ENCODE data around the gene RDH13.
"Not testable (repeated sequence)": the region's sequence is repeated elsewhere in the genome, so short reads cannot be mapped to it uniquely, and the experiment has no call there.

The RDH13 gene

GRCh38 chr19:55044286-55044685, 18.7 kb downstream of the RDH13 start:
- DNase-seq, result no peak

GRCh38 chr19:55042688-55043087, 20.3 kb downstream of the RDH13 start:
- DNase-seq, result no peak

GRCh38 chr19:55042344-55042678, 20.6 kb downstream of the RDH13 start:
- DNase-seq, result no peak

- DNase-seq, result no peak
Observed at GRCh38 chr19:55041627-55042343, 21.2 kb downstream of the RDH13 start.

- DNase-seq, result no peak
Observed at GRCh38 chr19:55041244-55041626, 21.7 kb downstream of the RDH13 start.

- DNase-seq, result not testable (repeated sequence)
Observed at GRCh38 chr19:55040654-55041053, 22.3 kb downstream of the RDH13 start.

- not testable (repeated sequence) for DNase-seq
Observed at GRCh38 chr19:55037603-55038002, 25.3 kb downstream of the RDH13 start.

GRCh38 chr19:55036058-55036457, 26.9 kb downstream of the RDH13 start:
- no peak for DNase-seq

- no peak for DNase-seq
Observed at GRCh38 chr19:55034751-55035150, 28.2 kb downstream of the RDH13 start.

- DNase-seq, result not testable (repeated sequence)
Observed at GRCh38 chr19:55032976-55033643, 29.8 kb downstream of the RDH13 start.

- no peak for DNase-seq
Observed at GRCh38 chr19:55032170-55032800, 30.7 kb downstream of the RDH13 start.

- no peak for DNase-seq
Observed at GRCh38 chr19:55031178-55031577, 31.8 kb downstream of the RDH13 start.

- no peak for DNase-seq
Observed at GRCh38 chr19:55028757-55029156, 34.2 kb downstream of the RDH13 start.

GRCh38 chr19:55027472-55028337, 35.2 kb downstream of the RDH13 start:
- DNase-seq, result no peak

- not testable (repeated sequence) for DNase-seq
Observed at GRCh38 chr19:55027140-55027471, 35.8 kb downstream of the RDH13 start.

- DNase-seq, result no peak
Observed at GRCh38 chr19:55024111-55024510, 38.8 kb downstream of the RDH13 start.

GRCh38 chr19:55020351-55020750, 42.6 kb downstream of the RDH13 start:
- DNase-seq, result not testable (repeated sequence)

GRCh38 chr19:55018633-55019032, 44.3 kb downstream of the RDH13 start:
- no peak for DNase-seq

- no peak for DNase-seq
Observed at GRCh38 chr19:55018216-55018615, 44.7 kb downstream of the RDH13 start.

- no peak for DNase-seq
Observed at GRCh38 chr19:55016017-55016416, 46.9 kb downstream of the RDH13 start.

- DNase-seq, result no peak
Observed at GRCh38 chr19:55015126-55015525, 47.8 kb downstream of the RDH13 start.

GRCh38 chr19:55014714-55015113, 48.2 kb downstream of the RDH13 start:
- peak; percentile 8 for DNase-seq

- no peak for DNase-seq
Observed at GRCh38 chr19:55013596-55013995, 49.4 kb downstream of the RDH13 start.
